Spleen (tissue), 11 donors: ENCODE measurements around the gene RNFT2. TPM values are rescaled to one million over a fixed set of nuclear protein-coding genes. Genes with fewer than 3 reads are reported as not detected.
"Not testable (repeated sequence)": the region's sequence is repeated elsewhere in the genome, so short reads cannot be mapped to it uniquely, and the experiment has no call there.

Source experiments
- DNase-seq: peaks from one replicate; pipeline ENCODE4 v3.0.0-alpha.2; 2020
- H3K27ac ChIP-seq, 8 donors: fragments of 200-600 bp; sonication (generic) in 7 of 8; 1 replicate in 4 of 8; 2 replicates in 4 of 8; pipeline versions ENCODE4 v1.5.0 to v1.8.0; 2016 to 2021; ENCODE audit warnings: inconsistent platforms in 4 of 8, mild to moderate bottlenecking in 4 of 8, moderate library complexity in 1 of 8
- H3K27me3 ChIP-seq, 7 donors: fragments of 200-600 bp; sonication (generic) in 6 of 7; replicated peaks in 1 of 7; 1 replicate in 4 of 7; 2 replicates in 3 of 7; pipeline versions ENCODE4 v1.5.0 to v1.8.0; 2016 to 2021; ENCODE audit warnings: inconsistent platforms in 3 of 7, mild to moderate bottlenecking in 1 of 7
- H3K36me3 ChIP-seq, 6 donors: fragments of 200-600 bp; sonication (generic) in 5 of 6; 1 replicate in 4 of 6; 2 replicates in 2 of 6; pipeline versions ENCODE4 v1.5.0 to v1.8.0; 2016 to 2021; ENCODE audit warnings: inconsistent platforms in 2 of 6
- H3K4me1 ChIP-seq, 6 donors: fragments of 200-600 bp; sonication (generic) in 5 of 6; 1 replicate in 3 of 6; 2 replicates in 3 of 6; pipeline versions ENCODE4 v1.5.0 to v1.8.0; 2016 to 2021; ENCODE audit warnings: inconsistent platforms in 3 of 6
- H3K4me3 ChIP-seq, 8 donors: fragments of 200-600 bp; sonication (generic) in 7 of 8; 1 replicate in 4 of 8; 2 replicates in 4 of 8; pipeline versions ENCODE4 v1.5.0 to v1.8.0; 2016 to 2021; ENCODE audit warnings: inconsistent platforms in 4 of 8, mild to moderate bottlenecking in 4 of 8, moderate library complexity in 2 of 8
- H3K9me3 ChIP-seq, 8 donors: fragments of 200-600 bp; sonication (generic) in 7 of 8; 1 replicate in 4 of 8; 2 replicates in 4 of 8; pipeline versions ENCODE4 v1.5.0 to v1.8.0; 2016 to 2021; ENCODE audit warnings: inconsistent platforms in 4 of 8
- CTCF ChIP-seq, 11 experiments: fragments of 200-600 bp in 7 of 11; fragments of 450-650 bp in 4 of 11; sonication (generic) in 4 of 11; IDR thresholded peaks in 8 of 11; conservative IDR thresholded peaks in 3 of 11; 1 replicate in 7 of 11; 2 replicates in 4 of 11; pipeline versions ENCODE4 v1.4.0 to v1.8.0; 2016 to 2021; ENCODE audit warnings: antibody characterized with exemption in 11 of 11, inconsistent platforms in 4 of 11, mild to moderate bottlenecking in 1 of 11
- POLR2A ChIP-seq, 3 donors: fragments of 450-650 bp; IDR thresholded peaks; one replicate each; pipeline ENCODE4 v1.5.1; 2017; ENCODE audit warnings: antibody characterized with exemption in 3 of 3, mild to moderate bottlenecking in 1 of 3
- POLR2AphosphoS5 ChIP-seq, 3 donors: sonication (generic); formaldehyde crosslinking; IDR thresholded peaks; one replicate each; pipeline ENCODE4 v1.5.1; 2017; ENCODE audit warnings: antibody characterized with exemption in 3 of 3
- WGBS, 5 donors: extraction: QIAGEN DNeasy Blood & Tissue Kit in 3 of 5; methylation state at CpG; one replicate each; pipeline versions ENCODE4 v1.1.5 to v1.1.7; 2013 to 2018; 5-methylcytosine and 5-hydroxymethylcytosine counted together
- intact Hi-C: fragments of 100-400 bp; cut with DNase I; formaldehyde crosslinking; loops from one replicate; pipeline ENCODE4 v1.15.0; 2023; ENCODE audit warnings: low total_unique reads
- polyA plus RNA-seq, 3 donors: library from polyadenylated mRNA; stranded (reverse); fragments of 200-250 nt; gene quantifications; one replicate each; pipeline ENCODE4 v1.2.1, GENCODE V29; 2013
- total RNA-seq, 7 donors: library from RNA; depleted of rRNA in 3 of 7; stranded (reverse); fragments of >200 nt in 3 of 7; fragmentation: NEBNext Ultra II Directional in 4 of 7; extraction: Animal tissue kit (Norgen Biotek cat#: 25700) in 4 of 7; gene quantifications; one replicate each; pipeline versions ENCODE4 v1.1.0 to v1.2.1, GENCODE V29; 2016 to 2021
- donor health status: healthy with polysubstance abuse.
- donor health status: DM: no; HTN: no; CAD: no; lungs with moderate emphysema.
- donor health status: DM: no; HTN: no; CAD: no.
- donor health status: Bipolar disorder and iron deficiency.
- donor health status: healthy.
- donor health status: DM: no; HTN: no; CAD: no.
- donor health status: DM: yes; HTN: yes; CAD: no.

Gene RNFT2
- total and polyA plus RNA-seq, 10 donors: 1.9 to 6.0 (median 3.8) TPM

DNA sequence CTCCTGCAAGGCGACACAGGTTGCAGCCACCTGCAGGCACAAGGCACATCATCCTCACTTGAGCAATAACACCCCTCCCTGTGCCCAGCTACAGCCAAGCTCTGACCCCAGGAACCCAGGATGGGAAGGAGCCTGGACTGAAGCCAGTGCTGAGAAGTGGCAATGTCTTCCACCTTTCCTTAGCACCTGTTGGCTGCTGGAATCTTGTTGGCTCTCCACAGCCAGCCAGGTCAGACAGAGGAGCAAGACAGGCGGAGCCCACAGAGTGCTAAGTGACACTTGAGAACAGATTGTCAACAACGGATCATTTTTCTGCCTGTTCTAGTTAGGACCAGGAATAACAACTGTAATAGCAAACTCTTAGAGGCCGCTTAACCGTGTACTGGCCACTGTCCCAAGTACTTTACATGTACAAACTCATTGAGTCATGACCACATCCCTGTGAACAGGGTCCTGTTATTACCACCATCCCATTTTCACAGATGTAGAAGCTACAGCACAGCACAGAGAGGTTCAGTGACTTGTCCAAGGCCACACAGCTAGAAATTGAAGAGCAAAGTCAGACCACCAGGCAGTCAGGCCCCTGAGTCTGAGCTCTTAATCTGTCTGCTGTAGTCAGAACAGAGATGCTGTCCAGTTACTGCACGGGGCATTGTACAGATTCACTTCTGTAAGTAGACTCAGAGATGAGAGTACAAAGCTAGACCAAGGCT, 45.6 kb downstream of the RNFT2 start:
- peaks cover 0 to 33% (median 0%) of the 10 kb centered on the region in 6 donors for H3K36me3 ChIP-seq
- TF ChIP-seq CTCF (IDR thresholded peaks at IDR 0.05 in 8 of 11, conservative IDR thresholded peaks at IDR 0.05 in 3 of 11): no peak
- H3K27me3 ChIP-seq: no peaks in the 10 kb centered on the region
- no peak overlapping the region for H3K4me3 ChIP-seq
- H3K4me1 ChIP-seq: no peaks in the 10 kb centered on the region
- intact Hi-C loops: no loop called here
- no peak overlapping the region for H3K27ac ChIP-seq
- DNase-seq: no peak
- no peaks in the 10 kb centered on the region for H3K9me3 ChIP-seq
- 82 to 95% (median 88%) methylated on average over 5 to 6 of the region's 6 CpGs for WGBS, 5 donors

GRCh38 chr12:116784238-116784612, 46.1 kb downstream of the RNFT2 start:
- Histone ChIP-seq H3K9me3 (no peaks in the 10 kb centered on the region), H3K27me3 (no peaks in the 10 kb centered on the region), H3K4me1 (no peaks in the 10 kb centered on the region), H3K36me3 (peaks cover 0 to 29% (median 0%) of the 10 kb centered on the region in 6 donors), H3K4me3 (no peak overlapping the region), H3K27ac (no peak overlapping the region)
- TF ChIP-seq POLR2A (IDR thresholded peaks at IDR 0.05) (no peak), CTCF (IDR thresholded peaks at IDR 0.05 in 8 of 11, conservative IDR thresholded peaks at IDR 0.05 in 3 of 11) (no peak), POLR2AphosphoS5 (IDR thresholded peaks at IDR 0.05) (no peak)
- 88 to 97% (median 95%) methylated on average over 7 of the region's 7 CpGs for WGBS, 5 donors
- DNase-seq: no peak
- intact Hi-C loops: no loop called here

DNA sequence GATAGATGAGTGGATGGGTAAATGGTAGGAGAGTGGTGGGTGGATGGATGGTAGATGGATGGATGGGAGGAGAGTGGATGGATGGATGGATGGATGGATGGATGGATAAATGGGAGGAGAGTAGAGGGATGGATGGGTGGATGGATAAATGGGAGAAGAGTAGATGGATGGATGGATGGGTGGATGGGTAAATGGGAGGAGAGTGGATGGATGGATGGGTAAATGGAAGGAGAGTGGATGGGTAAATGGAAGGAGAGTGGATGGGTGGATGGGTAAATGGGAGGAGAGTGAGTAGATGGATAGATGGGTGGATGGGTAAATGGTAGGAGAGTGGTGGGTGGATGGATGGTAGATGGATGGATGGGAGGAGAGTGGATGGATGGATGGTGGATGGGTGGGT, 51.4 kb downstream of the RNFT2 start:
- H3K27ac ChIP-seq, H3K27me3 ChIP-seq, H3K4me3 ChIP-seq, DNase-seq, intact Hi-C loops, H3K9me3 ChIP-seq, H3K4me1 ChIP-seq, H3K36me3 ChIP-seq: not testable (repeated sequence)

DNA sequence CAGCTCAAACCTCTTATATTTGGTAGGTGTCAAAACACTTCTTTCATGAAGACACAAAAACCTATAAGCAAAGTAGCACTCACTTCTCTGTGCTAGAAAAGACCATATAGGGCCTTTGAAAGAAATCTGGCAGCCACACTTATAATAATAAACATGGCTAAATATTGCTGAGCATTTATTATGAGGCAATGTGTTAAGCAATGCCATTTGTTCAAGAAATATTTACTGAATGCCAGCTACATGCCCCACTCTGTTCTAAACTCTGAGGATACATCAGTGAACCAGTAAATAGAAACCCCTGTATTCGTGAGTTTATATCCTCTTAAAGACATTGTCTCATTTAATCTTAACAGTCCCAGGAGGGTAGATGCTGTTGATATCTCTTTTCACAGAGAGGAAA, 52.0 kb downstream of the RNFT2 start:
- no peak overlapping the region for H3K27ac ChIP-seq
- intact Hi-C loops: no loop called here
- H3K27me3 ChIP-seq: no peaks in the 10 kb centered on the region
- no peaks in the 10 kb centered on the region for H3K36me3 ChIP-seq
- no peaks in the 10 kb centered on the region for H3K9me3 ChIP-seq
- no peak overlapping the region for H3K4me3 ChIP-seq
- H3K4me1 ChIP-seq: no peaks in the 10 kb centered on the region
- WGBS, 5 donors: 79 to 93% (median 85%) methylated on average over 1 of the region's 1 CpG
- no peak for DNase-seq
- TF ChIP-seq CTCF (IDR thresholded peaks at IDR 0.05 in 8 of 11, conservative IDR thresholded peaks at IDR 0.05 in 3 of 11): no peak
- TF ChIP-seq POLR2AphosphoS5 (IDR thresholded peaks at IDR 0.05): no peak
- no peak for TF ChIP-seq POLR2A (IDR thresholded peaks at IDR 0.05)

DNA sequence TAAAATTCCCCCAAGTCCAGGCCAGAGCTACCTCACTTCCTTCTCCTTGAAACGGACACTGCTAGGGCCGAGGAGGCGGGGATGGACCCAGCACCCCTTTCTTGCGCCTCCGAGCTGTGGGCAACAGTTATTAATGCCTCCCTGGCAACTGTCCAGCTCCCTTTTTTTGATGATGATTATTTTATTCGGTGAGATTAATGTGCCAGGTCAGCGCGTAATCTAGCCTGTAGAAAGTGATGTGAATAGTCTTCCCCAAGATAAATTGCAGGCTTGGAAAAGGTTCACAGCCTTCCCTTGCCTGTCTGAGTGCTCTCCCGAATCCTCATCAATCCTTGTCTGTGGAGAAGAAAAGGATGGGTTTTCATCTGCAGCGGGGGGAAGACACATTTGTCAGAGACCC, 54.3 kb downstream of the RNFT2 start:
- no peaks in the 10 kb centered on the region for H3K9me3 ChIP-seq
- no peak overlapping the region for H3K27ac ChIP-seq
- H3K36me3 ChIP-seq: no peaks in the 10 kb centered on the region
- H3K4me3 ChIP-seq: no peak overlapping the region
- DNase-seq: no peak
- no peaks in the 10 kb centered on the region for H3K27me3 ChIP-seq
- intact Hi-C loops: no loop called here
- TF ChIP-seq POLR2A (IDR thresholded peaks at IDR 0.05) (no peak), POLR2AphosphoS5 (IDR thresholded peaks at IDR 0.05) (no peak), CTCF (IDR thresholded peaks at IDR 0.05 in 8 of 11, conservative IDR thresholded peaks at IDR 0.05 in 3 of 11) (no peak)
- no peaks in the 10 kb centered on the region for H3K4me1 ChIP-seq
- 77 to 95% (median 85%) methylated on average over 10 of the region's 10 CpGs for WGBS, 5 donors
